Lung (tissue), 12 donors: ENCODE results near the gene HES5. TPM values are rescaled to one million over a fixed set of nuclear protein-coding genes. Genes with fewer than 3 reads are reported as not detected.

Source experiments
- ATAC-seq: fragments of 200-7000 bp; cut with Tn5 transposase; one replicate; pipeline ENCODE4 v1.9.1; 2020; ENCODE audit warnings: moderate number of reproducible peaks; ENCODE audit not compliant: insufficient read depth, low FRiP score
- DNase-seq, 3 donors: peaks; one replicate each; pipeline ENCODE4 v3.0.0-alpha.2; 2013 to 2017
- H3K27ac ChIP-seq, 2 donors: one replicate each; pipeline ENCODE4 v1.5.1; 2013; ENCODE audit warnings: mild to moderate bottlenecking in 2 of 2, moderate library complexity in 2 of 2, control low read depth in 1 of 2, inconsistent platforms in 1 of 2, low read depth in 1 of 2, low read length in 1 of 2
- H3K27me3 ChIP-seq, 3 donors: one replicate each; pipeline ENCODE4 v1.5.1; 2013; ENCODE audit warnings: low read length in 2 of 3; ENCODE audit not compliant: control insufficient read depth in 3 of 3, insufficient read depth in 3 of 3
- H3K36me3 ChIP-seq, 4 donors: one replicate each; pipeline ENCODE4 v1.5.1; 2013; ENCODE audit warnings: low read length in 4 of 4, mild to moderate bottlenecking in 1 of 4, moderate library complexity in 1 of 4; ENCODE audit not compliant: control insufficient read depth in 4 of 4, insufficient read depth in 4 of 4
- H3K4me1 ChIP-seq, 5 donors: one replicate each; pipeline ENCODE4 v1.5.1; 2013; ENCODE audit warnings: low read length in 5 of 5, mild to moderate bottlenecking in 2 of 5, moderate library complexity in 1 of 5; ENCODE audit not compliant: control insufficient read depth in 5 of 5, insufficient read depth in 5 of 5
- H3K4me3 ChIP-seq: one replicate; pipeline ENCODE4 v1.5.1; 2013; ENCODE audit warnings: mild to moderate bottlenecking, control low read depth, moderate library complexity
- H3K9ac ChIP-seq, 2 donors: one replicate each; pipeline ENCODE4 v1.5.1; 2013; ENCODE audit warnings: low read length in 2 of 2, control low read depth in 1 of 2; ENCODE audit not compliant: insufficient read depth in 1 of 2
- H3K9me3 ChIP-seq, 4 donors: one replicate each; pipeline ENCODE4 v1.5.1; 2013; ENCODE audit warnings: low read length in 3 of 4, mild to moderate bottlenecking in 1 of 4, moderate library complexity in 1 of 4; ENCODE audit not compliant: control insufficient read depth in 4 of 4, insufficient read depth in 3 of 4
- WGBS, 2 donors: extraction: QIAGEN DNeasy Blood & Tissue Kit; methylation state at CpG; one replicate each; pipeline ENCODE4 v1.1.7; 2013; 5-methylcytosine and 5-hydroxymethylcytosine counted together
- polyA plus RNA-seq, 2 donors: library from polyadenylated mRNA; stranded (reverse); fragments of 200-250 nt; gene quantifications; one replicate each; pipeline ENCODE4 v1.2.1, GENCODE V29; 2013
- total RNA-seq, 2 donors: library from RNA; depleted of rRNA in 1 of 2; stranded (reverse); fragments of >200 nt in 1 of 2; gene quantifications; one replicate each; pipeline ENCODE4 v1.2.1, GENCODE V29; 2014 to 2021
- TF ChIP-seq, protein P1 (sequence below): IDR thresholded peaks from 2 replicates; pipeline ENCODE4 v1.5.1; 2012; ENCODE audit warnings: mild to moderate bottlenecking; ENCODE audit errors: control extremely low read depth, extremely low read depth
- donor health status: control.
- donor health status: control.
- donor health status: Bipolar disorder and iron deficiency.
- donor health status: healthy.
- donor health status: DM: yes; HTN: yes; CAD: no.

HES5 gene
- total and polyA plus RNA-seq, 4 donors = 0.16 to 1.00 (median 0.36) TPM

DNA sequence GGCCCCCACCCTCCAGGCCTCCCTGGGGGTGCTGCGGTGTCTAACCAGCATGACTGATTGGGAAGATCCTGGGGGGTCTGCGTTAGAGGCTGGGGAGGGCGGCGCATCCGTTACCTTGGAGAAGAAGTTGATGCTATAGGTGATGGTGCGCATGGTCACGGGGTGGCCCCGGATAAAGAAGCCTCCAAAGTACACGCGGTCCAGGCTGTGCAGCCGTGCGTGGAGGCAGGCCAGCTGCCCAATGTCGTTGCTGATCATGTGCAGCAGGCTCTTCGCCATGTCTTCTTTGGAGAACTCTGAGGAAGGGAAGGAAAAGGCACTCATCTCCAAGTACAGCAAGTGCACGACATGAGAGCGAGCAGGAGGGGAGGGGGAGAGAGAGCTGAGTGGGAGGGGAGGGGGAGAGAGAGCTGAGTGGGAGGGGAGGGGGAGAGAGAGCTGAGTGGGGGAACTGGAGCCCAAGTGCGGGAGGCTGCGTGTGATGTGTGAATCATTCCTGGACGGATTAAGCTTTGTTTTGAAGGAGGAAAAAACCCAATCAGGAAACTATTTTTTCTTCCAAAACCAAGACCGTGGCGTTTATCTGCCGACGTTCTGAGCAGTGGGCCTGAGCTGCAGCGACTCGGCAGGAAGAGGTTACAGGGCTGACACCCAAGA lies 10.9 kb downstream of the HES5 start:
- no peak for DNase-seq
- Histone ChIP-seq H3K4me3 (no peak overlapping the region), H3K9ac (no peak overlapping the region), H3K36me3 (peaks cover 8 to 73% (median 36%) of the 10 kb centered on the region in 4 donors), H3K4me1 (peaks cover 3 to 9% (median 6%) of the 10 kb centered on the region in 5 donors), H3K9me3 (no peaks in the 10 kb centered on the region), H3K27ac (no peak overlapping the region), H3K27me3 (no peaks in the 10 kb centered on the region)
- TF ChIP-seq, protein P1, sequence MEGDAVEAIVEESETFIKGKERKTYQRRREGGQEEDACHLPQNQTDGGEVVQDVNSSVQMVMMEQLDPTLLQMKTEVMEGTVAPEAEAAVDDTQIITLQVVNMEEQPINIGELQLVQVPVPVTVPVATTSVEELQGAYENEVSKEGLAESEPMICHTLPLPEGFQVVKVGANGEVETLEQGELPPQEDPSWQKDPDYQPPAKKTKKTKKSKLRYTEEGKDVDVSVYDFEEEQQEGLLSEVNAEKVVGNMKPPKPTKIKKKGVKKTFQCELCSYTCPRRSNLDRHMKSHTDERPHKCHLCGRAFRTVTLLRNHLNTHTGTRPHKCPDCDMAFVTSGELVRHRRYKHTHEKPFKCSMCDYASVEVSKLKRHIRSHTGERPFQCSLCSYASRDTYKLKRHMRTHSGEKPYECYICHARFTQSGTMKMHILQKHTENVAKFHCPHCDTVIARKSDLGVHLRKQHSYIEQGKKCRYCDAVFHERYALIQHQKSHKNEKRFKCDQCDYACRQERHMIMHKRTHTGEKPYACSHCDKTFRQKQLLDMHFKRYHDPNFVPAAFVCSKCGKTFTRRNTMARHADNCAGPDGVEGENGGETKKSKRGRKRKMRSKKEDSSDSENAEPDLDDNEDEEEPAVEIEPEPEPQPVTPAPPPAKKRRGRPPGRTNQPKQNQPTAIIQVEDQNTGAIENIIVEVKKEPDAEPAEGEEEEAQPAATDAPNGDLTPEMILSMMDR = no peak
- ATAC-seq = no peak
- 92 to 93% methylated on average over 25 of the region's 25 CpGs for WGBS, 2 donors

DNA sequence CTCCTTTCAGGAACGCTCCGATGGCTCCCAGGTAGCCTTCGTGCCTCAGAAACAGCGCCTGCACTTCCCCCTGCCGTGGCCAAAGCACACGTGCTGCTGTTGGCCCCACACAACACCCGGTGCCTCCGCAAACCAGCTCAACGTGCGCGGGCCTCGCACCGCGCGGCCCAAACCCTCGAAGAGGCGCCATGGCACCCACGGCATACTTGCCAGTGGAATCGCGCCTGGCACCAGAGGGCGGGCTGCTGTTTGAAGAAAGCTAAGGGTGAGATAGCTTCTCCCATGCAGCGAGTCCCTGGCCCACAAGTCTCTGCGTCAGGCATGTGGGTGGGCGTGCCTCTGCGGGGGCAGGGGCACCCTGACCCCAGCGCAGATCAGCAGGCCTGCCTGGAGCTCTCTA lies 11.5 kb downstream of the HES5 start:
- Histone ChIP-seq H3K4me3 (no peak overlapping the region), H3K27ac (no peak overlapping the region), H3K9ac (no peak overlapping the region), H3K9me3 (no peaks in the 10 kb centered on the region), H3K27me3 (no peaks in the 10 kb centered on the region), H3K4me1 (peaks cover 0 to 4% (median under 1%) of the 10 kb centered on the region in 5 donors), H3K36me3 (peaks cover 10 to 80% (median 38%) of the 10 kb centered on the region in 4 donors)
- WGBS, 2 donors = 96% methylated on average over 26 of the region's 26 CpGs
- DNase-seq = no peak
- no peak for ATAC-seq
- TF ChIP-seq, protein P1 = no peak

DNA sequence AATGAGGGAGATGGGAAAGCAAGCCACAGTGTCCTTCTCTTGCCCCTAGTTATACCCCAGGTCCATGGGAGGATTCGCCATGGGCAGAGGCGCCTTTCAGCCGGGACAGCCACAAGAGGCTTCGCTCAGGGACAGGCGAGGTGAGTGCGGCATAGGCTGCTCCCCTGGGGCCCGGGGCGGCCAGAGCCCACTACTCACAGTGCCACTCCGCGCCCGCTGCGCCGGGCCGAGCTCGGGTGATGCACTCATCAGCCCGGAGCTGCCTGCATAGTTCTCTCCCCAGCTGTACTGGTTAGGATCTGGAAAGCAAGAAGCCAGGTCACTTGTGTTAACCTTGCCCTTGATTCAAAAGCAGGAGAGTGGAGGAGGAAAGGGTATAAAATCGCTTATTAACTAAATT lies 12.1 kb downstream of the HES5 start:
- DNase-seq = no peak
- H3K36me3 ChIP-seq = peaks cover 10 to 85% (median 42%) of the 10 kb centered on the region in 4 donors
- H3K4me1 ChIP-seq = no peaks in the 10 kb centered on the region
- TF ChIP-seq, protein P1 = no peak
- H3K4me3 ChIP-seq = no peak overlapping the region
- no peak overlapping the region for H3K27ac ChIP-seq
- no peak for ATAC-seq
- no peaks in the 10 kb centered on the region for H3K9me3 ChIP-seq
- 97 to 98% methylated on average over 17 of the region's 17 CpGs for WGBS, 2 donors
- no peaks in the 10 kb centered on the region for H3K27me3 ChIP-seq
- H3K9ac ChIP-seq = no peak overlapping the region

DNA sequence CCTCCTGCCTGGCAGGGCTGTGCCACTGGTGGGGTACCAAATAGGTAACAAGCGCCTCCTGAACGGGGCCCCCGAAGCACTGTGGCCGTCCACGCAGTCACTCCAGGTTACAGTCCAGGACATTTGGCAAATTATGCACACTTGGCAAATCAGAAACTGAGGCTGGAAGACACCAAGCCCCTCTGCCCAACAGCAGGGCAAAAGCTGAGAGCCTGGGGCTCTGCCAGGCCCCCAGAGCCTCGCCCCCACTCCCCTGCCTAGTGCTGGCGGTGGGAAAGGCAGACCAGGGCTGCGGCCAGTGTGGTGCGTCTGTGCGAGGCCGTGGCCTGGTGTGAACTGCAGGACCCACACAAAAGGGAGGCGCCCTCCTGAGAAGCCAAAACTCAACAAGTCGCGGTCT lies 13.1 kb downstream of the HES5 start:
- H3K27me3 ChIP-seq = no peaks in the 10 kb centered on the region
- H3K27ac ChIP-seq = no peak overlapping the region
- no peaks in the 10 kb centered on the region for H3K4me1 ChIP-seq
- no peaks in the 10 kb centered on the region for H3K9me3 ChIP-seq
- H3K4me3 ChIP-seq = no peak overlapping the region
- TF ChIP-seq, protein P1 = no peak
- DNase-seq (no peak), ATAC-seq (no peak)
- H3K9ac ChIP-seq = no peak overlapping the region
- peaks cover 8 to 92% (median 48%) of the 10 kb centered on the region in 4 donors for H3K36me3 ChIP-seq
- 97 to 98% methylated on average over 14 of the region's 14 CpGs for WGBS, 2 donors
